Measurements from ENCODE around the gene SLC30A2.

The SLC30A2 gene

DNA sequence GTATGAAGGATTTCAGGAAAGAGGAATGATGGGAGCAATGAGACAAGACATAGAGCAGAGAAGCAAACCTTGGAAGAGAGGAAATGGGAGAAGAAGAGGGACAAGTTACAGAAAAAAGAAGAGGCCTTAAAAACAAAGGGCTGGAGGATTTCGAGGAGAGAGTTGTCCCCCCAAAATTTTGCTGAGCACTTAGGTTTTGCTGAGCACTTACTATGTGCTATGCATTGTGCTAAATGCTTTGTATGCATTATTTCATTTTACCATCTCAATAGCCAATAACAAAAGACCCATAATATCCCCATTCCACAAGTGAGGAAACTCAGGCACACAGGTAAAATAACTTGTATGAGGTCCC, 24.0 kb upstream of the SLC30A2 start:
- DNase-seq: no peak

DNA sequence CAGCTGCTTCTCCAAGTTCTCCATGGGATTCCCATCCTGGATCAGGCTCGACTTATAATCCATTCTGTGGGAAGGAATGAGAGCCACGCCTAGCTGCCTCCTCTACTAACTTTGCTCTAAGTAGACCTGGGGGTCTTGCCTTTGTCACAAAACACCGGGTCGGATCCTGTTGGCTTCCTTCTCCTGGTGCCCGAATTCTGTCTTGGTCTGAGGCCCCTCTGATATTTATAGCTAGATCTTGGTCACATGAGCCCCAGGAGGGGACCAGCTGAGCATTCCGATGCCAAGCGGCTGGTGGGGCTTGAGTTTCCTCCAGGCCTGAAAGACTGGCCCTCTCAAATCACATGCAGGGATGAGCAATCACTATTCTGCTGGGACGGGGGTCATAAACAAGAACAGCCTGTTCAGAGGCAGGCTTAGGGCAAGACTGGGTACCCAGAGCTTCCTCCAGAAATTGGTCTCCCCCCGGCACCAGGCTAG, 21.6 kb upstream of the SLC30A2 start, which contains the start of gene TRIM63:
TRIM63 (minus strand) TSS at position 199 of the 480 bp plus-strand sequence; CDS start at position 63, 136 bp downstream.
- no peak for DNase-seq

DNA sequence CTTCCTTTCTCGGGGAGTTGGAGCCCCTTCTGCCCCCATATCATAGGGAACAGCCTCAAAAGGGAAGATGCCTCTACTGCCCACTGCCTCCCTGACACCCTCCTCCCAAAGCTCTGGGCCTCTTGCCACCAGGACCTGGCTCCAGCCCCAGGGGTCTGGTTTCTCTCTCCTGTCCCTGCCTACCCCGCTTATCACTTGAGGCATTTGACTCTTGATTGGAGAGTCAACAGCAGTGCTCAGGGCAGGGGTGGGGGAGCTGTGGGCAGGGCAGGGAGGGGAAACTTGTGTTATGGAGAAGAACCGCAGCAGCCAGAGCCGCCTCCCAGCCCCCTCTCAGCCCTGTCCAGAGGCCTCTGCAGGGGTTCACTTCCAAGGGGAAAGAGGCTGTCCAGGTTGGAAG, 20.9 kb upstream of the SLC30A2 start:
- no peak for DNase-seq

DNA sequence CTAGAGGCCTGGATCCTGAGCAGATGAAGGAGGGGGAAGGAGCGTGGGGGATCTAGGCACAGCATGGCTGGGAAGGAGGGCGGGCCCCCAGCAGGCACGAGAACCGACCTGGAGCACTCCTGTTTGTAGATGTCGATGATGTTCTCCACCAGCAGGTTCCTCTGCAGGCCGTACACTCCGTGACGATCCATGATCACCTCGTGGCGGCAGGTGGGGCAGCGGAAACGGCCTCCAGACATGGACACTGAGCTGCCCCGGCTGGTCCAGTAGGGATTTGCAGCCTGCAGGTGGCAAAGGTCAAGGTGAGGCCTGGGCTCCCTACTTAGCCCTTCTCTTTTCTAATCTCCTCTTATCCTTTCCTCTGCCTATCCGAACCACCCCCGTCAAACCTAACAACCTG, 20.2 kb upstream of the SLC30A2 start:
- DNase-seq: no peak

DNA sequence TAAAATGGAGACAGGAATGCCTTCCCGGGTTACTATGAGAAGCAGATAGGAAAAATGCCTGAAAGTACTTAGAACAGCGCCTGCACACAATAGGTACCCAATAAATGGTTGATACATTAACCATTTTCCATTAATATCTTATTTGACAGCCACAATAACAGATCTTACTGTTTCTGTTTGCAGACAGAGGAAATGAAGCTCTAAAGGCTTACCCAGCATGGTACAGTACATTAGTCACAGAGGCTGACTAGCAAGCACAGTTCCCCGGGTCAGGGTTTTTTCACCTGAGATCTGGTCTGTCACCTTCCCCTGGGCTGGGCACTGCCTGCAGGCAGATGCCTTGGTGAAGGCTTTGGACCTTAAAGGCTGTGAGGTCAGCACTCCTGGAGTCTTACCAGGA, 18.6 kb upstream of the SLC30A2 start:
- DNase-seq: no peak

DNA sequence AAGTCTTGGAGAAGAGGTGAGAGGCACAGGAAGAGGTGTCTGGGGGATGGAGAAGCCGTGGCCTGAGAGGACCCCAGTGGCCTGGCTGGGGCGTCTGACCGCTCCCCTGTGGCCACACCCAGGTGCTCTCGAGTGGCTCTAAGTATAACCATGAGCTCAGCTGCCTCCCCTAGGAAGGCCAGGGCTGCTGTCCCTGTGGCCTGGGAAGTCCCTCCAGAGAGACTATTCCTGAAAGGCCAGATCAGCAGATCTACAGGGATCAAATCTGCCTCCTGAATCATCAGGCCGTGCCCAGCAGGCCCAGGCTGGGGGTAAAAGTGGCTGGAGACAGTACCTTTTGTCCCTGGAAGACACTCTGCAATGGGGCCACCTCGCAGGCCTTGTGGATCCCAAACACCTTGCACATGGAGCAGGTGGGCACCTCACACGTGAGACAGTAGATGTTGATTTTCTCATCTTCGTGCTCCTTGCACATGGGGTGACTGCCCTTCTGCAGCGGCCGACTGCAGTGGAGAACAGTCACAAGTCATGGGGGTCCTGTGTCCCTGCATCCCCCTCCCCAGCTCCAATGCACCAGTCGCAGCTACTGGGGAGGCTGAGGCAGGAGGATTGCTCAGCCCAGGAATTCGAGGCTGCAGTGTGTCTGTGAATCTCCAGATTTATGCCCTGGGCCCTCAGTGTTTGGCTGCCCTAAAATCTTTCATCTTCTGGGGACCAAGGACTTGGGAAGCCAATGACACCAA, 15.1 kb upstream of the SLC30A2 start:
- DNase-seq: no peak

DNA sequence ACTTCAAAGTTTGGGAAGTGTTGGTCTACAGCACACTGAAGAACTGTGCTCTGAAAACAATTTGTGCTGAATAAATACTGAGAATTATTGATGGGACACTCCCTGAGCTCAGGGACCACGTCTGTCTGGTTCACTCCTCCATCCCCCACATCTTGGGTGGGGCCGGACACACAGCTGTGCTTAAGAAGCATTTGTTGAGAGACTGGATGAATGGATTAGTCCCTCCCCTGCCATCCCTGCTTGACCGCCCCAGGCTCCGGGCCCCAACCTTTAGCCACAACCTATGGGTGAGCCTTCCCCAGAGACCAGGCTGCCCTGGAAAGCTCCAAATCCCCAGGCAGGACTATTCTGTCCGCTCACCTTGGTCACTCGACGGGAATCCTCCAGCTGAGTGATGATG, 14.0 kb upstream of the SLC30A2 start:
- no peak for DNase-seq

DNA sequence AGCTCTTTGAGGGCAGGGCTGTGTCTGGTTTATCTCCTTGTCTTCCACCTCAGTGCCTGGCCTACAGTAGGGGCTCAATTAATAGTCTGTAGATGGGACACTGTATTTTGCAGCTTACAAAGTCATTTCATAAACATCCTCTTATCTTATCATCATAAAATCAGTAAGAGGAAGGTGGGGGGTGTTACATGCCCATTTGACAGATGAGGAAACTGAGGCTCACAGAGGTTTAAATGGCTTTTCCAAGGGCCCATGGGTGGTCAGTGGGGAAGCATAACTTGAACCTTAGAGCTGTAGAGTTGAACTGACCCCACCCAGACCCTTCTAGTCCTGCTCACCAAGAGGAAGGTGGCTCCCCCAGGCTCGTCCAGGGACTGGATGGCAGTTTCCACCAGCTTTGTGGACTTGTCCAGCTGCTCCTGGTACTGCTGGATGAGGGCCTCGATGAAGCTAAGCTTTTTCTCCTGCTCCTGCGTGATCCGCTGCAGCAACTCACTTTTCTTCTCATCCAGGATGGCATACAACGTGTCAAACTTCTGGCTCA, 12.2 kb upstream of the SLC30A2 start:
- DNase-seq: no peak

DNA sequence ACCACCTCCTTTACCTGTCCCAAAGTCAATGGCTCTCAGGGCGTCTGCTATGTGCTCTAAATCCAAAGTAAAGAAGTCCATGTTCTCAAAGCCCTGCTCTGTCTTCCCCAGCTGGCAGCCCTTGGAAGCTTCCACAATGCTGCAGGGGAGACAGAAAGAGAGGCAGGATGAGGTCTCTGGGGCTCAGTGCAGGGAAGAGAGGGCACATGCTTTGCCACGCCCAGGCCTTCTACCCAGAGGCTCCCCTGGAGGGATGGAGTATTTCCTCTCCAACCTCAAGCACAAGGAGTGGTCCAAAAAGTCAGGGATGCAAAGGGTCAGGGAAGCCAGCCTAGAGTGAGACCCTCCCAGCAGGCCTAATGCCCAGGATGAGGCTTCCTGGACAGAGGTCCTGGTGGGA, 11.3 kb upstream of the SLC30A2 start:
- DNase-seq: no peak

DNA sequence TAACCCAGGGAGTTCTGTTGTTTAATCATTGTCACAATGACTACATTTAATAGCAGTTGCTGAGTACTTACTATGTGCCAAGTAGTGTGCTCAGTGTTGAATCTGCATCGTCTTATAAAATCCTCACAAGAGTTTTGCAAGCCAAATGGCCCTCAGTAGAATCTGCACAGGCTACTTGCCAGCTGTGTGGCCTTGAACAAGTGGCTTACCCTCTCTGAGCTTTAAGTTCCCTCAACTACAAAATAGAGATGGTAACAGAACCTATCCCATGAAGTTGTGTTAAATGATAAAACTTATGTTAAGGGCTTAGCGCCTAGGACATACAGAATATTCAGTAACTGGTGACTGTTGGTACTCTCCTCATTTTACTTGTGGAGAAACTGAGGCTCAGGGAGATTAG, 9.1 kb upstream of the SLC30A2 start:
- DNase-seq: no peak

DNA sequence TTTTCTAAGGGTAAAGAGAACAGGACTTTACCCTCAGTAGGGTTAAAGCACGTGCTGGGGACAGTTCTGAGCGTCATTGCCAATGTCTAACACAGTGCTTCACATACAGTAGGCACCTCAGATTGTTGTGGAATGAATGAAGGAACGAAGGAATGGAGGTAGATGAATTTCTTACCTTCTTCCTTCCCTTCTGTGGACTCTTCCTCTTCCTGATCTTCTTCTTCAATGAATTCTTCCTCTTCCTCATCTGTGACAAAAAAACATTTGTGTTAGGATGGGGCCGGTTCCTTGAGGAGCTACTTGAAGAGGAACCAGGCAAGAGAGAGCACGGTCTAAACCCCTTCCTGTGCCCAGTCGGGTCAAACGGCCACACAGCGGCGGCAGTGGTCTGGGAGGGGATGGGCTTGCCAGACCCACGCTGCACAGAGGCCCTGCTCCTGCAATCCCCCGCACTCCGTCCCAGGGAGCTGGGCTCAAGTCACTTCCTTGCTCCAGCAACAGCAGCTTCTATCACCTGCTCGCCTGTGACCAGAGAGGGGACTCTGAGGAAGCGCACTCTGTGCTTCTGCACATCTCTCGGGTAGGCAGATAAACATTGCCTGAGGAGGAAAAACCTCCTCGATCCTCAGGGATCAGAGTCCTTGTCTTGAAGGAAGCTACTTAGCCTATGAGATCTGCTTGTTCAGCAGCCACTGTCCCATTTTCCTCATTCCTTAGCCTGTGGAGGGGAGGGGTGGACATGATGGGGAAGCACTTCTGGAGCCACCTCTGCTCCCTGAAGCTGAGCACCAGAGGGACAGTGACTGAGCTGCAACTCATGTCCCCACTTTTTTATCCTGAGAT, 8.0 kb upstream of the SLC30A2 start:
- no peak for DNase-seq

DNA sequence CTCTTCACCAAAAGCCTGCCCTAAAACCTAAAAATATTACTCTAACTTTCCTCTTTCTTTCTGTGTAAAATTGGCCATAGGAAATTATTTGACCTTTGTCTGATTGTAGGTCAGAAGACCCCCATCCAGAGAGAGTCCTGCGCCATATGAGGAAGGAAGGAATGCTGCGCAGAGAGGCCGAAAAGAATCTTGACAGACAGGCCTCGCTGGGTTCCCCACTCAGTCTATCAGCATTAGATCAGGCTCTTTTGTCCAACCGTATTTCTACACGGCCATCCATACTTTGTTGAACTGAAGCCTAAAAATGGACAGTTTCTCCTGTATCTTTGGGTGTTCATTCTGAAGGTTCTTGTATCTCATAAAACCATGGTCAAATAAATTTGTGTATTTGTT, 4.3 kb upstream of the SLC30A2 start:
- DNase-seq: no peak

DNA sequence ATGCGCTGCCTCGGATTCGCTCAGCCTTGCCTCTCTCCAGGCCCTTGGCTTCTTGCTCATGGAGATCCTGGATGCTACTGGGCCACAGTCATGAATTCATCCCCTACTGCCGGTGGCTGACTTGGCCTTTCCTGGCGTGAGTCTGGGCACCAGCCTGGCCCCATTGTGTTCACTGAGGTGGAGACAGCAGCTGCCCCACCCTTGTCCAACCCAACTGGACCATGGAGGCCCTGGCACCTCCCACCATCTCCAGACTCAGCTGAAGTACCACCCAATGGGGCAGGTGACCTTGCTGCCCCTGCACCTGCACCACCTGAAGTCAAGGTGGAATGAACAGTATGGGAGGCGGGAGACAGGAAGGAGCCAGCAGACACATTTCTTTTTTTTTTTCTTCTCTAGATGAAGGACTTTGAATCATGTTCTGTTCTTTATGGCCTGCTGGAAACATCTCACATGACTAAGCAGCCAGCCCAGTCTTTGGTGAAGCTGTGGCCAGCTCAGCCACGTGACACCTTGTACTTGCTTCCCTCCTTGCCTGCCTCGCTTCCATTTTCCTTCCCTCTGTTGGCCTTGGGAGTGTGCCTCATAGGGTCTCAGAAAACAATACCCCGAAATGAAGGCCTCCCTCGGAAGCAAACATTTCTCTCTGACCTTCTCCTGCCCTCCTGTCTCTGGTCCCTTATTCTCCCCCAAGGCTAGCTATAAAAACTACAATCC, 3.8 kb upstream of the SLC30A2 start:
- no peak for DNase-seq

DNA sequence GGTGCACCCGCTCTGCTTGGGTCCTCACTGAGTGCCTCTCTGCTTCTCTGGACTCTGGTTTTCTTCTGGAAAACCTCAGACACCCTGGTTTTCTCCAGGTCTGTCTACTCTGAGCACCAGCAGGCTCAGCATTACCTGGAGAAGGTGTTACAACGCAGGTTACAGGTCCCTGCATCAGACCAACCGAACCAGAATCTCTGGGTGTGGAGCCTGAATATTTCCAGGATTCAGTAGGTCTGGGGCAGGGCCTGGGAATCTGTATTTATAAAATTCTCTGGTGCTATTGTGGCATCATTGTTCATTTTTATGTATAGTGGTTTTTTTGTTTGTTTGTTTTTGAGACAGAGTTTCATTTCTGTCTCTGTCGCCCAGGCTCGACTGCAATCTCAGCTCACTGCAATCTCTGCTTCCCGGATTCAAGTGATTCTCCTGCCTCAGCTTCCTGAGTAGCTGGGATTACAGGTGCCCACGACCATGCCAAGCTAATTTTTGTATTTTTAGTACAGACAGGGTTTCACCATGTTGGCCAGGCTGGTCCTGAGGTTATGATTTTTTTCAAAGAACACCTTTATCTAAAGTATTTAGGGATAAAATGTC, 1.5 kb upstream of the SLC30A2 start:
- no peak for DNase-seq

DNA sequence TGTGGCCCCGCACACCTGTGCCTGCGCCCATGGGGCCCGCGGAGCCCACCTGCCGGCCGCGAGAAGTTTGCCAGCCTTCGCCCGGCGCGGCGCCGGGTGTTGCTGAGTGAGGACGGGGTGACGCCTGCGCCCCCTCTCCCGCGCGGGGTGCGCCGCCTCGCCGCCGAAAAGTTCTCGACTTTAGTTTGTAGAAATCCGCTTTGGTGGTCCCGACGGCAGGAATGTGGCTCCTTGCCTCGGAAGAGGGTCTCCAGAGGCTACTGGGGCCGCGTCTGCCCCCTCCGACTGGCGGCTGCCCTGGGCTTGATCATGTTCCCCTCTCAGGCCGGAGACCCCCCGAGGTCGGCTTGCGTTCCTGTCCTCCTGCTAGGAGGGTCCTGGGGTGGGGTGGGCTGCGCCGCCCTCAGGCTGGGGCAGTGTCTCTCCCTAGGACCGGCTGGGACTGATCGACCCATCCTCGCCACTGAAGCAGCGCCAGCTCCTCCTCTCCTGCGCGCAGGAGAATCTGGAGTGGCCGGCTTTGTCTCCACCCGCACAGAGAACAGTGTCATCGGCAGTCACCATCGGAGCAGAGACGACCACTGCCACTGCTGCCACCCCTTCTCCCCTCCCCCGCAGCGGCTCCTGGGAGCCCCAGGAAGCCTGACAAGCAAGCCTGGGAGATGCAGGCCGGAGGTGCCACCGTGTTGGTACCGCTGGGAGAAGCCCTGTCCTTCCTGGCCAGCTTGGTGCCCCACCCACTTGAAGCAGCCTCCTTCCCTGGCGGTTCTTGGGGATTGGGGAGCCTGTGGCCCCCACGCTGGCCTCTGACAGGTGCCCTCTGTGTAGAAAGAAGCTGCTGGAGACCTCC, 553 bp upstream of the SLC30A2 start:
- no peak for DNase-seq

DNA sequence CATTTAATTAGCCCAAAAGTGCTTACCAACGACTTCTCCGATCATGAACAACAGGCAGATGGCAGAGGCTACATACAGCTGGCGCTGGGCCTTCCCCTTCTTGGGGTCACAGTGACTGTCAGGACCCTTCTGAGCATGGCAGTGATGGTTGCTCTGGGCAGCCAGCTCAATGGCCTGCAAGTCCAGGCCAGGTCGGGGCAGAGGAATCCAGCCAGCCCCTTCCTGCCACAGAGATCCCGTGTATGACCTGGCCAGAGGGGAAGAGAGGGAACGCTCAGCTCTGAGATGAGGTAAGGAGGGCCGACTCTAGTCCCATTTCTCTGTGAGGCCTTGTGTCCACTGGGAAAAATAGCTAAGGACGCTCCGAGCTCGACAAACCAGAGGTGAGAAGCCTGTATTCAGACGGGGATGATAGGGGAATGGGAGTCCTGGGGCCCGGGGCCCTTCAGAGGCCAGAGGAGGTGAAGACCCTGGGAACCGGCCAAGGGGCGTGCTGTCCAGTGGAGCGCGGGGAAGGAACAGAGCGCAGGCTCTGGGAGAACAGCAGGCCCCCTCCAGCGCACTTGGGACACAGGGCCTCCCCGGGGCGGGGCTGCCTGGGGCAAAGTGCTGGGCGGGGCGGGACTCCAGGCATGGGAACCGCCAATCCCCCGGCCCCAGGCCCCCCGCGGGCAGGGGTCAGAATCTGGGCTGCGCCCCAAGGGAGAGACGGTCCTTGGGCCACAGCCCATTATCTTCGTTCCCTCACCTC, 772 bp downstream of the SLC30A2 start:
- no peak for DNase-seq

DNA sequence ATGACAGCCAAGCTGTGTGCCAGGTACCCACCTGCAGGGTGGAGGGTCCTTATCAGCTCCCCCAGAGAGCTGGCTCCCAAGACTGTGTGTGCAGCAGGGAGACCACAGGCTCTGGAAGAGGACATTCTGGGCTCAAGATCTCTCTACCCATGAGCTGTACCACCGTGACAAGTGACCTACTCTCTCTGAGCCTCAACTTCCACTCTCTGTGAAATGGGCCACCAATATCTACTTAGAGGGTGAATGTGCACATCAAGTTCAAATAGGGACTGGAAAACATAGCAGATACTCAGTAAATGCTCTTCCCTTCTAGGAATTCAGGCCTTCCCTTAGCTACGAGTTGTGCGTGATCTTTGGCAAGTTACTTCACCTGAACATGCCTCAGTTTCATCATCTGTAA, 1.5 kb downstream of the SLC30A2 start:
- no peak for DNase-seq

DNA sequence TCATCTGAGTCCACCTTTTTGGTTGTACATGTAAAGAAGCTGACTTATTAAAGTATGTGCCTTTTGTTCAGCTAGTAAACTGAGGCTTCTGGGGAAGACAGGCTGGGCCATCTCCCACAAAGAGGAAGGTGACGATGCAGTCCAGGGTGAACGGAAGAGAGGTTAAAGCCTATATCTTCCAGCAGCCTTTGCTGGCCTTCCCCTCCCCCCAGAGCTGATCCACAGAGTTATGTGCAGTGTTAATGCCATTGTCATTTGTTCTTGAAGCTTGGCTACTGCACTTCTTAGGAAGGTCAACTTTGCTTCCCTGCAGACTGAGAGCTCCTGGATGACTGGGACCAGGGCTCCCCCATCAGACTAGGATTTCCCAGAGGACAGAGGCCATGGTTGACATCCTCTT, 2.2 kb downstream of the SLC30A2 start:
- DNase-seq: no peak

DNA sequence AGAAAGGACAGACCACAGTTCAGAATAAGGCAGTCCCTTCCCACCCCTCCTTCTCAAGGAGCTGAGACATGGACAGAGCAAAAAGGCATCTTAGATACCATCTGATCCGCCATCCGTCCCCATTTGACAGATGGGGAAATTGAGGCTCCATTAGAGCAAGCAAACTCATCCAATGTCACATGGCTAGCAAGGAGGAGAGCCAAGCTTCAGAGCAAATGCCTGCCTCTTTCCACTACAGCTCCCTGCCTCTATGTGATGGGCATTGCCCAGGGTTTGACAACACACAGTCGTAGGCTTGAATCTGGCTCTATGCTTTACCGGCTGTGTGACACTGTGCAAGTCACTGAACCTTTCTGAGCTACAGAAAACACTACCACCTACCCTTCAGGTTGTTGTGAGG, 3.9 kb downstream of the SLC30A2 start:
- no peak for DNase-seq

DNA sequence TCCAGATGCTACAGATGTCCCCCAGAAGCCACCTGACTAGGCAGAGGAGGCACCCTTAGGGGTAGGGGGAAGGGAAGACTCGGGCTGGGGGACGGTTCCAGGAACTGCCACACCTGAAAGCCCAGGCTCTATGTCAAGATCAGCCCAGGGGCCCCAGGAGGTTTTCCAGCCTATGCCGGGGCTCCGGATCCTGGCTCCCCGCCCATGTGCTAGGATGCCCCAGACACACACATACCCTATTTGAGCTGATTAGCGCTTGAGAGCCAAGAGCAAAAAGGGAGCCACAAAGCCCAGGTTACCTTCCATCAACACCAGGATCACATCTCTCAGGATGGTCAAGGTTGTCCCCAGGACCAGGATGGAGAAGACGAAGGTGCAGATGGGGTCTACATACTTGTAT, 4.5 kb downstream of the SLC30A2 start:
- no peak for DNase-seq

DNA sequence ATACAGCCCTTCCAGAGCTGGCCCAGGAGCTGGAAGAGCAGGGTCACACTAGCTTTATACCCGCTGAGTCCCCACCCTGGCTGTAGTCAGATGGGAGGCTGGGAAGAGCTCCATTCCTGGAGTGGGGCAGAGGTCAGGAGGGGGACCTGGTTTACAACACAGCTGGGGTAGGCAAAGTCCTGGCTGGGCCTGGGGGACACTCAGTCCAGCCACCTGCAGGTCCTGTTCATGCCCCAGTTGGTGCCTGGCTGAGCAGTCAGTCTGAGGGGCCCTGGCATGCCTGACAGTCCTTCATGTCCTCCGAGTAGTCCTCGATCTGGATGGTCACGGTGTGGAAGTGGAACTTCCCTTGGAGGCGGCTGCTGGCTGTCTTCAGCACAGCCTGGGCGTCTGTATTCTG, 7.0 kb downstream of the SLC30A2 start:
- DNase-seq: no peak

Measured in NCI-H1417 treated with DMSO at 0.1 percent for 48 hours (cell line).